ENCODE results near the gene HCK. TPM values are rescaled to one million over a fixed set of nuclear protein-coding genes. Genes with fewer than 3 reads are reported as not detected.

HCK gene
- total RNA-seq, 1 donor from 2014 or later: 49.0 TPM

- Histone ChIP-seq H3K36me3 (peaks cover 97% of the 10 kb centered on the region), H3K4me3 (no peak overlapping the region), H3K27ac (no peak overlapping the region), H3K27me3 (no peaks in the 10 kb centered on the region), H3K9me3 (no peaks in the 10 kb centered on the region), H3K4me1 (no peaks in the 10 kb centered on the region)
- intact Hi-C loops (cut with DNase I): no loop called here
- ATAC-seq: no peak
- TF ChIP-seq, protein P1, sequence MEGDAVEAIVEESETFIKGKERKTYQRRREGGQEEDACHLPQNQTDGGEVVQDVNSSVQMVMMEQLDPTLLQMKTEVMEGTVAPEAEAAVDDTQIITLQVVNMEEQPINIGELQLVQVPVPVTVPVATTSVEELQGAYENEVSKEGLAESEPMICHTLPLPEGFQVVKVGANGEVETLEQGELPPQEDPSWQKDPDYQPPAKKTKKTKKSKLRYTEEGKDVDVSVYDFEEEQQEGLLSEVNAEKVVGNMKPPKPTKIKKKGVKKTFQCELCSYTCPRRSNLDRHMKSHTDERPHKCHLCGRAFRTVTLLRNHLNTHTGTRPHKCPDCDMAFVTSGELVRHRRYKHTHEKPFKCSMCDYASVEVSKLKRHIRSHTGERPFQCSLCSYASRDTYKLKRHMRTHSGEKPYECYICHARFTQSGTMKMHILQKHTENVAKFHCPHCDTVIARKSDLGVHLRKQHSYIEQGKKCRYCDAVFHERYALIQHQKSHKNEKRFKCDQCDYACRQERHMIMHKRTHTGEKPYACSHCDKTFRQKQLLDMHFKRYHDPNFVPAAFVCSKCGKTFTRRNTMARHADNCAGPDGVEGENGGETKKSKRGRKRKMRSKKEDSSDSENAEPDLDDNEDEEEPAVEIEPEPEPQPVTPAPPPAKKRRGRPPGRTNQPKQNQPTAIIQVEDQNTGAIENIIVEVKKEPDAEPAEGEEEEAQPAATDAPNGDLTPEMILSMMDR (IDR thresholded peaks at IDR 0.05): no peak
- no peak for DNase-seq
These were observed 90.9 kb downstream of the HCK start for GRCh38 chr20:32142991-32143390.

- H3K36me3 ChIP-seq: peaks cover 96% of the 10 kb centered on the region
- ATAC-seq (no peak), DNase-seq (no peak)
- H3K27ac ChIP-seq: no peak overlapping the region
- no peaks in the 10 kb centered on the region for H3K27me3 ChIP-seq
- intact Hi-C loops (cut with DNase I): no loop called here
- H3K9me3 ChIP-seq: no peaks in the 10 kb centered on the region
- H3K4me1 ChIP-seq: no peaks in the 10 kb centered on the region
- TF ChIP-seq, protein P1 (IDR thresholded peaks at IDR 0.05): no peak
- no peak overlapping the region for H3K4me3 ChIP-seq
These were observed 93.0 kb downstream of the HCK start for GRCh38 chr20:32144898-32145662.

- DNase-seq (no peak), ATAC-seq (no peak)
- H3K9me3 ChIP-seq: no peaks in the 10 kb centered on the region
- no peak overlapping the region for H3K4me3 ChIP-seq
- H3K36me3 ChIP-seq: peaks cover 90% of the 10 kb centered on the region
- H3K27ac ChIP-seq: no peak overlapping the region
- peaks cover 4% of the 10 kb centered on the region for H3K4me1 ChIP-seq
- TF ChIP-seq, protein P1 (IDR thresholded peaks at IDR 0.05): no peak
- H3K27me3 ChIP-seq: no peaks in the 10 kb centered on the region
- intact Hi-C loops (cut with DNase I): no loop called here
These were observed 97.6 kb downstream of the HCK start for GRCh38 chr20:32149566-32150170.

- TF ChIP-seq, protein P1 (IDR thresholded peaks at IDR 0.05): no peak
- ATAC-seq (no peak), DNase-seq (no peak)
- Histone ChIP-seq H3K27ac (no peak overlapping the region), H3K4me1 (peaks cover 11% of the 10 kb centered on the region), H3K4me3 (no peak overlapping the region), H3K9me3 (no peaks in the 10 kb centered on the region), H3K36me3 (peaks cover 83% of the 10 kb centered on the region), H3K27me3 (no peaks in the 10 kb centered on the region)
- intact Hi-C loops (cut with DNase I): no loop called here
These were observed 98.3 kb downstream of the HCK start for GRCh38 chr20:32150291-32150848.

Other genes starting within 250 kb of the HCK start
- not detected for gene MYLK2, start 232.9 kb upstream of the HCK start, total RNA-seq
- 3.3 TPM for gene FOXS1, start 206.6 kb upstream of the HCK start, total RNA-seq
- 2.4 TPM for gene DUSP15, start 181.7 kb upstream of the HCK start, total RNA-seq
- gene TTLL9, start 181.6 kb upstream of the HCK start, total RNA-seq: 0.49 TPM
- gene PDRG1, start 100.2 kb upstream of the HCK start, total RNA-seq: 8.0 TPM
- gene XKR7, start 84.1 kb upstream of the HCK start, total RNA-seq: 0.09 TPM
- gene CCM2L, start 41.8 kb upstream of the HCK start, total RNA-seq: 23.2 TPM
- 49.2 TPM for gene TM9SF4, start 57.5 kb downstream of the HCK start, total RNA-seq
- 15.9 TPM for gene PLAGL2, start 155.5 kb downstream of the HCK start, total RNA-seq
- gene POFUT1, start 155.6 kb downstream of the HCK start, total RNA-seq: 31.5 TPM
- 29.0 TPM for gene KIF3B, start 225.4 kb downstream of the HCK start, total RNA-seq